G401.6 (cell line): ENCODE results near the gene MAB21L4.

ENCODE experiments used
- FAIRE-seq: peaks from 2 replicates; lab custom pipeline; 2012; peaks lifted over from hg19 to GRCh38; lab: Jason Lieb, UNC

Gene MAB21L4

GRCh38 chr2:240925191-240925567 is 29.2 kb upstream of the MAB21L4 start:
- no peak for FAIRE-seq

- no peak for FAIRE-seq
Observed at GRCh38 chr2:240922982-240923537, 27.1 kb upstream of the MAB21L4 start.

GRCh38 chr2:240922245-240922981 is 26.5 kb upstream of the MAB21L4 start:
- FAIRE-seq = no peak

GRCh38 chr2:240921995-240922244 is 26.0 kb upstream of the MAB21L4 start:
- no peak for FAIRE-seq

GRCh38 chr2:240921311-240921994 is 25.5 kb upstream of the MAB21L4 start:
- FAIRE-seq = no peak

GRCh38 chr2:240920783-240921231 is 24.9 kb upstream of the MAB21L4 start:
- FAIRE-seq = no peak

GRCh38 chr2:240919786-240920782 is 24.1 kb upstream of the MAB21L4 start:
- FAIRE-seq = no peak

- no peak for FAIRE-seq
Observed at GRCh38 chr2:240919161-240919781, 23.3 kb upstream of the MAB21L4 start.

GRCh38 chr2:240918258-240919091 is 22.5 kb upstream of the MAB21L4 start:
- no peak for FAIRE-seq

GRCh38 chr2:240917684-240918257 is 21.8 kb upstream of the MAB21L4 start:
- FAIRE-seq = no peak

GRCh38 chr2:240917009-240917683 is 21.2 kb upstream of the MAB21L4 start:
- no peak for FAIRE-seq

GRCh38 chr2:240916571-240917008 is 20.6 kb upstream of the MAB21L4 start:
- no peak for FAIRE-seq

GRCh38 chr2:240915526-240916341 is 19.8 kb upstream of the MAB21L4 start:
- FAIRE-seq = no peak

- FAIRE-seq = no peak
Observed at GRCh38 chr2:240914645-240915525, 18.9 kb upstream of the MAB21L4 start.

GRCh38 chr2:240913810-240914644 is 18.1 kb upstream of the MAB21L4 start:
- FAIRE-seq = no peak

- FAIRE-seq = no peak
Observed at GRCh38 chr2:240912878-240913809, 17.2 kb upstream of the MAB21L4 start.
